Liver (tissue), 2 donors: ENCODE data around the gene WRAP73.

ENCODE experiments used
- REST ChIP-seq: IDR thresholded peaks from 2 replicates; pipeline ENCODE4 v1.6.1; 2016; ENCODE audit warnings: antibody characterized with exemption, mild to moderate bottlenecking
- TF ChIP-seq, protein P1 (sequence below): fragments of 150-350 bp; IDR thresholded peaks from 2 replicates; pipeline ENCODE4 v1.5.1; 2017; ENCODE audit warnings: improper control_type of control experiment, low read depth, low read length; ENCODE audit not compliant: missing input control
- donor health status: healthy.

DNA sequence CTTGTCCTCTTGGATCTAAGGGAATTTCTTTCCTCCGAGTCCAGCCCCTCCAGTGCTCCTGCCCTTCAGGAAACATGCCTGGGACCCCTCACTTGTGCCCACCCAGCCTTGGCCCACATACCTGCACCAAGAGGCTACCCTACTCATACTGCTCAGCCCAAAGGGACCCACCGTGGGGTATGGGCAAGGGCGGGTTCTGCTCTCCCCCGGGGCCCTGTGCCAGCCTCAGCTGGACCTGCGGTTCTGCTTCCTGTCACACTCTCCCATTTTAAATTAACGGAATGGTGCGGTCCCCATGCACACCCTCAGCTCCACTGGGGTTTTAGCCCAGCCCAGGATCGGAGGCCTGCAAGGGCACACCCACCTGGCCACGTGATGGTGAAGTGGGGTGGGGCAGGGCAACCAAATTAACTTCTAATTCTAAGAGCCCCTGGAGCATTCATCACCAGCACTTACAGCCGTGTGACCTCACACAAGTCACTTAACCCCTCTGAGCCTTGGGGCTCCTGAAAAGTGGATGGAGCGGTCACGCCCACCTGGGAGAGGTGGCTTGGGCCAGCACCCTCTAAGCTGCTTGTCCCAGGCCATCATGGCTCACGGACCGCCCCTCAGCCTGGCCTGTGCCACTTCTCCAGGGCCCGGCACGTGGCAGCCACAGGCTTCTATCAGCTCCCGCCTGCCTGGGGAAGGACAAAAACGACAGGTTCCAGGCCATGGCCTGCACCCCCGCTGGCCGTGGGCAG is 30.8 kb upstream of the WRAP73 start:
- TF ChIP-seq, protein P1, sequence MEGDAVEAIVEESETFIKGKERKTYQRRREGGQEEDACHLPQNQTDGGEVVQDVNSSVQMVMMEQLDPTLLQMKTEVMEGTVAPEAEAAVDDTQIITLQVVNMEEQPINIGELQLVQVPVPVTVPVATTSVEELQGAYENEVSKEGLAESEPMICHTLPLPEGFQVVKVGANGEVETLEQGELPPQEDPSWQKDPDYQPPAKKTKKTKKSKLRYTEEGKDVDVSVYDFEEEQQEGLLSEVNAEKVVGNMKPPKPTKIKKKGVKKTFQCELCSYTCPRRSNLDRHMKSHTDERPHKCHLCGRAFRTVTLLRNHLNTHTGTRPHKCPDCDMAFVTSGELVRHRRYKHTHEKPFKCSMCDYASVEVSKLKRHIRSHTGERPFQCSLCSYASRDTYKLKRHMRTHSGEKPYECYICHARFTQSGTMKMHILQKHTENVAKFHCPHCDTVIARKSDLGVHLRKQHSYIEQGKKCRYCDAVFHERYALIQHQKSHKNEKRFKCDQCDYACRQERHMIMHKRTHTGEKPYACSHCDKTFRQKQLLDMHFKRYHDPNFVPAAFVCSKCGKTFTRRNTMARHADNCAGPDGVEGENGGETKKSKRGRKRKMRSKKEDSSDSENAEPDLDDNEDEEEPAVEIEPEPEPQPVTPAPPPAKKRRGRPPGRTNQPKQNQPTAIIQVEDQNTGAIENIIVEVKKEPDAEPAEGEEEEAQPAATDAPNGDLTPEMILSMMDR: no peak
- TF ChIP-seq REST: no peak
